Ishikawa (cell line): ENCODE data around the gene UBE2O.

ENCODE experiments used
- EGR1 ChIP-seq: IDR thresholded peaks from 2 replicates; pipeline ENCODE4 v1.6.1; 2012
- EP300 ChIP-seq: IDR thresholded peaks from 2 replicates; pipeline ENCODE4 v1.6.1; 2012; ENCODE audit warnings: borderline replicate concordance
- NFIC ChIP-seq: IDR thresholded peaks from 2 replicates; pipeline ENCODE4 v1.6.1; 2012
- RAD21 ChIP-seq: IDR thresholded peaks from 2 replicates; pipeline ENCODE4 v1.6.1; 2012; ENCODE audit warnings: low read depth
- TAF1 ChIP-seq: IDR thresholded peaks from 2 replicates; pipeline ENCODE4 v1.6.1; 2012; ENCODE audit warnings: low read depth, mild to moderate bottlenecking
- TEAD4 ChIP-seq: IDR thresholded peaks from 2 replicates; pipeline ENCODE4 v1.6.1; 2012
- YY1 ChIP-seq: IDR thresholded peaks from 2 replicates; pipeline ENCODE4 v1.6.1; 2012; ENCODE audit warnings: low read depth
- ZBTB7A ChIP-seq: IDR thresholded peaks from 2 replicates; pipeline ENCODE4 v1.6.1; 2012; ENCODE audit warnings: low read depth
- TF ChIP-seq, protein P1 (sequence below): IDR thresholded peaks from 2 replicates; pipeline ENCODE4 v1.6.1; 2012; ENCODE audit warnings: low read depth, mild to moderate bottlenecking
- TF ChIP-seq, protein P2 (sequence below): IDR thresholded peaks from 2 replicates; pipeline ENCODE4 v1.6.1; 2012

DNA sequence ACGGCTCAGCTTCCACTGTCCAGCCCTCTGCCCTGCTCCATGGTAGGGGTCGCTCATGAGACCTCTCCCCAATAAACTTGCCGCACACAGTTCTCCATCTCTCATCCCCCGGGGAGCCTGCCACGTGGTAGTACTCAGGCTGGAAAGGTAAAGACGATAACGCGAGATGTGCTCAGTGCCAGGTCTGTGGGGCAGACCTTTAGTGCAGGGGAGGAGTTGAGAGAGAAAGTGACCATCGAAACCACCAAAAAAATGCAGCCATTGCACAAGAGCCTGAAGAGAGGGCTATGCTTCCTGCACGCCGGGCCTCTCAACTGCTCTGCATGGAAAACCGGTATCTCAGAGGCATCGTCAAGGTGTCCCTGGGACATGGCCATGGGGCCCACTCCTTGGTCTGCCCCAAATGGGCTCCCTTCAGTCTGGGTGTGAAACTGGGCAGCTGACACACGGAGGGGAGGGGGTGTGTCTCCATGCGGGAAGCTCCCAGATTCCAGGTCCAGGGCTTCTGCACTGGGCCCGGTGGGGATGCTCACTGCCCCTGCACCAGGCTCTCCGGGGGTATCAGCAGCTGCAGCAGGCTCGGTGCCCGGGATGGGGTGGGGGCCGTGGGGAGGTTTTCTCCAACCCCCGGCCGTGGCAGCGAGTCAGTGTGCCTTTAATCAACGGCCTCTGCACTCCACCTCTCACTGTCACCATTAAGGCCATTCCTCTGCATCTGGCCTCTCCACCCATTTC lies 9.8 kb upstream of the UBE2O start:
- TF ChIP-seq RAD21 (no peak), EGR1 (no peak), EP300 (no peak), NFIC (no peak), ZBTB7A (no peak), TAF1 (no peak), YY1 (no peak), TEAD4 (no peak)
- TF ChIP-seq, protein P1, sequence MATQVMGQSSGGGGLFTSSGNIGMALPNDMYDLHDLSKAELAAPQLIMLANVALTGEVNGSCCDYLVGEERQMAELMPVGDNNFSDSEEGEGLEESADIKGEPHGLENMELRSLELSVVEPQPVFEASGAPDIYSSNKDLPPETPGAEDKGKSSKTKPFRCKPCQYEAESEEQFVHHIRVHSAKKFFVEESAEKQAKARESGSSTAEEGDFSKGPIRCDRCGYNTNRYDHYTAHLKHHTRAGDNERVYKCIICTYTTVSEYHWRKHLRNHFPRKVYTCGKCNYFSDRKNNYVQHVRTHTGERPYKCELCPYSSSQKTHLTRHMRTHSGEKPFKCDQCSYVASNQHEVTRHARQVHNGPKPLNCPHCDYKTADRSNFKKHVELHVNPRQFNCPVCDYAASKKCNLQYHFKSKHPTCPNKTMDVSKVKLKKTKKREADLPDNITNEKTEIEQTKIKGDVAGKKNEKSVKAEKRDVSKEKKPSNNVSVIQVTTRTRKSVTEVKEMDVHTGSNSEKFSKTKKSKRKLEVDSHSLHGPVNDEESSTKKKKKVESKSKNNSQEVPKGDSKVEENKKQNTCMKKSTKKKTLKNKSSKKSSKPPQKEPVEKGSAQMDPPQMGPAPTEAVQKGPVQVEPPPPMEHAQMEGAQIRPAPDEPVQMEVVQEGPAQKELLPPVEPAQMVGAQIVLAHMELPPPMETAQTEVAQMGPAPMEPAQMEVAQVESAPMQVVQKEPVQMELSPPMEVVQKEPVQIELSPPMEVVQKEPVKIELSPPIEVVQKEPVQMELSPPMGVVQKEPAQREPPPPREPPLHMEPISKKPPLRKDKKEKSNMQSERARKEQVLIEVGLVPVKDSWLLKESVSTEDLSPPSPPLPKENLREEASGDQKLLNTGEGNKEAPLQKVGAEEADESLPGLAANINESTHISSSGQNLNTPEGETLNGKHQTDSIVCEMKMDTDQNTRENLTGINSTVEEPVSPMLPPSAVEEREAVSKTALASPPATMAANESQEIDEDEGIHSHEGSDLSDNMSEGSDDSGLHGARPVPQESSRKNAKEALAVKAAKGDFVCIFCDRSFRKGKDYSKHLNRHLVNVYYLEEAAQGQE: no peak
- TF ChIP-seq, protein P2, sequence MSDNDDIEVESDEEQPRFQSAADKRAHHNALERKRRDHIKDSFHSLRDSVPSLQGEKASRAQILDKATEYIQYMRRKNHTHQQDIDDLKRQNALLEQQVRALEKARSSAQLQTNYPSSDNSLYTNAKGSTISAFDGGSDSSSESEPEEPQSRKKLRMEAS: no peak
